PFSK-1 (cell line): ENCODE measurements around the gene POSTN.

ENCODE experiments used
- FOXP2 ChIP-seq: optimal IDR thresholded peaks from 2 replicates; pipeline ENCODE3; 2011; ENCODE audit warnings: borderline replicate concordance, control low read depth, inconsistent platforms; ENCODE audit not compliant: insufficient read depth; ENCODE audit errors: extremely low read length, extremely low read depth
- POLR2AphosphoS5 ChIP-seq: IDR thresholded peaks from 2 replicates; pipeline ENCODE4 v1.6.1; 2012; ENCODE audit warnings: low read depth, mild to moderate bottlenecking, control low read depth, low read length, moderate library complexity
- SIN3A ChIP-seq: IDR thresholded peaks from 2 replicates; pipeline ENCODE4 v1.6.1; 2012; ENCODE audit warnings: mild to moderate bottlenecking, low read length, moderate library complexity, borderline replicate concordance; ENCODE audit not compliant: insufficient read depth
- TAF1 ChIP-seq: IDR thresholded peaks from 2 replicates; pipeline ENCODE4 v1.6.1; 2012; ENCODE audit warnings: low read length, control low read depth, borderline replicate concordance; ENCODE audit not compliant: insufficient read depth
- TF ChIP-seq, protein P1 (sequence below), 2 experiments: IDR thresholded peaks; 2 replicates each; pipeline versions ENCODE4 v1.6.1 to v1.8.0; 2011 to 2012; ENCODE audit warnings: low read depth in 2 of 2, low read length in 2 of 2, control low read depth in 1 of 2, inconsistent platforms in 1 of 2, mild to moderate bottlenecking in 1 of 2, moderate library complexity in 1 of 2; ENCODE audit not compliant: insufficient read depth in 1 of 2

POSTN gene

DNA sequence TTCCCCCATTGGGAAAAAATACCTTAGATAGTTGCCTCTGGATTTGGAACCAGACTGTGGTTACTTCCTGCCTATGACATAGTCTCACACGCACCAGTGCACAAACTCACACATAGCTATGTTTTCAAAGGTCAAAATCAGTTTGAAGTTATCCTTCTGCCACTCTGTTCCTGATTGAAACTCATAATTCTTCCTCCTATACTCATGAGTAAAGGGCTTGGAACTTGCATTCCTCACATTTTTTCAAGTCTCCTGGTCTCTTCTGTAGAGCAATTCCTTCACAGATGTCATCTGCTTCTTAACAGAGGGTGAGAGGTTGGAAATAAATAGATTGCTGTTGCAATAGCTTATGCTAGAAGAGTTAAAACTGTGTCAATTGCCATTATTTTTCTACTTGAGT, 18.6 kb upstream of the POSTN start:
- no peak for TF ChIP-seq POLR2AphosphoS5
- TF ChIP-seq, protein P1, sequence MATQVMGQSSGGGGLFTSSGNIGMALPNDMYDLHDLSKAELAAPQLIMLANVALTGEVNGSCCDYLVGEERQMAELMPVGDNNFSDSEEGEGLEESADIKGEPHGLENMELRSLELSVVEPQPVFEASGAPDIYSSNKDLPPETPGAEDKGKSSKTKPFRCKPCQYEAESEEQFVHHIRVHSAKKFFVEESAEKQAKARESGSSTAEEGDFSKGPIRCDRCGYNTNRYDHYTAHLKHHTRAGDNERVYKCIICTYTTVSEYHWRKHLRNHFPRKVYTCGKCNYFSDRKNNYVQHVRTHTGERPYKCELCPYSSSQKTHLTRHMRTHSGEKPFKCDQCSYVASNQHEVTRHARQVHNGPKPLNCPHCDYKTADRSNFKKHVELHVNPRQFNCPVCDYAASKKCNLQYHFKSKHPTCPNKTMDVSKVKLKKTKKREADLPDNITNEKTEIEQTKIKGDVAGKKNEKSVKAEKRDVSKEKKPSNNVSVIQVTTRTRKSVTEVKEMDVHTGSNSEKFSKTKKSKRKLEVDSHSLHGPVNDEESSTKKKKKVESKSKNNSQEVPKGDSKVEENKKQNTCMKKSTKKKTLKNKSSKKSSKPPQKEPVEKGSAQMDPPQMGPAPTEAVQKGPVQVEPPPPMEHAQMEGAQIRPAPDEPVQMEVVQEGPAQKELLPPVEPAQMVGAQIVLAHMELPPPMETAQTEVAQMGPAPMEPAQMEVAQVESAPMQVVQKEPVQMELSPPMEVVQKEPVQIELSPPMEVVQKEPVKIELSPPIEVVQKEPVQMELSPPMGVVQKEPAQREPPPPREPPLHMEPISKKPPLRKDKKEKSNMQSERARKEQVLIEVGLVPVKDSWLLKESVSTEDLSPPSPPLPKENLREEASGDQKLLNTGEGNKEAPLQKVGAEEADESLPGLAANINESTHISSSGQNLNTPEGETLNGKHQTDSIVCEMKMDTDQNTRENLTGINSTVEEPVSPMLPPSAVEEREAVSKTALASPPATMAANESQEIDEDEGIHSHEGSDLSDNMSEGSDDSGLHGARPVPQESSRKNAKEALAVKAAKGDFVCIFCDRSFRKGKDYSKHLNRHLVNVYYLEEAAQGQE (IDR thresholded peaks at IDR 0.05; ENCODE audit: insufficient read depth in 1 of 2, low read depth in 2 of 2, low read length in 2 of 2), result no peak
- no peak for TF ChIP-seq TAF1
- no peak for TF ChIP-seq SIN3A

DNA sequence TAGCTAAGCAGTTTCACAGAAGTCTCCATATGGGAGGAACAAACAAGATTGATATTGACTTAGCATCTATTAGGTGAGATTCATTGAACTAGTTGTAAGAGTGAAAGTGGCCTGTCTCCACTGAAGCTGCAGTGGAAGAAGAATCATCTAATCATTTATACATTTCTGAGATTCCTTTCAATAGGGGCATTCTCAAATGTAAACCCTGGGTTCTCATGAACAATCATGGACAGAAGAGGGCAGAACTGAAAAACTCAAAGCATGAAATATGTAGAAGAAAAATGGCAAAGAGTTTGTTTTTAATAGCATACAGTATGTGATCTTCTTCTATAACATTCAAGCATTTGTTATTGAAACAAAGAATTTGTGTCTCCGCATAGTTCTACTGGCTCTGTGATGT, 17.6 kb upstream of the POSTN start:
- TF ChIP-seq SIN3A, result no peak
- TF ChIP-seq, protein P1 (IDR thresholded peaks at IDR 0.05; ENCODE audit: insufficient read depth in 1 of 2, low read depth in 2 of 2, low read length in 2 of 2), result no peak
- TF ChIP-seq TAF1, result no peak
- no peak for TF ChIP-seq FOXP2
- no peak for TF ChIP-seq POLR2AphosphoS5

DNA sequence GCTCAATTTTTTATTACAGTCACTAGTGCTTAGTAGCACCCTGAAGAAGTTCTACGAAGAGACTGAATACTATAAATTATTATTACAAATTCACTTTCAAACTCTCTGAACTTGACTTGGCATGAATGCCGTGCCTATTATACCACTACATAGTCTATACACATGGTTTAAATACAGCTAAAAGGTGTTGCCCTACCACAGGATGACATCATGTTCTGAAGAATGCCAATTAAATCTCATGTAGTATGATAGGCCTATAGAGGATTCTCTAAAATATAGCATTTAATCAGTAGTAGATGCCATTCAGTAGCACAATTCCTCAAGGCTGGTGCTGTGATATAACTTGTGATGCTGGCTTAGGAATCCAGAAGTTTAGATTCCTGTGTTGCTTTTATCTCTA, 16.7 kb upstream of the POSTN start:
- no peak for TF ChIP-seq SIN3A
- TF ChIP-seq, protein P1 (IDR thresholded peaks at IDR 0.05; ENCODE audit: insufficient read depth in 1 of 2, low read depth in 2 of 2, low read length in 2 of 2), result no peak
- no peak for TF ChIP-seq FOXP2
- no peak for TF ChIP-seq TAF1
- TF ChIP-seq POLR2AphosphoS5, result no peak

DNA sequence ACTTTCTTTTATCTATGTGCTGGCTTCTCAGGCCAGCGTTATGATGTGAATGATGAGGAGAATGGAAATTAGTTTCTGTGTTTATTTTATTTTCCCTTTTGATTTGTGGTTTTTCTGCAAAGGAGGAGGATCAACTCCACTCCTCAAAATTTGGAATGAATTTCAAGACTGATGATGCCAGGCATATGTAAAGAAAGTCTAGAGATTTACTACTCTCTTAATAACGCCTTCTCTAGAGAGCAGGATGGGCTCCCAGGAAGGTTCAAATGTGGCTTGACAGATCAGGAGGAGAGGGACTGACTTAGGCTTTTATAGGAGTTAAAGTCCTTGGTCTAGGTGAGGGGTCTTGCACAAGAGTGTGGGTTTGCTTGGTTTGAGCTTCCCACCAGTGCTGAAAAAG, 15.1 kb upstream of the POSTN start:
- TF ChIP-seq, protein P1 (IDR thresholded peaks at IDR 0.05; ENCODE audit: insufficient read depth in 1 of 2, low read depth in 2 of 2, low read length in 2 of 2), result no peak
- TF ChIP-seq FOXP2, result no peak
- TF ChIP-seq TAF1, result no peak
- TF ChIP-seq SIN3A, result no peak
- no peak for TF ChIP-seq POLR2AphosphoS5

DNA sequence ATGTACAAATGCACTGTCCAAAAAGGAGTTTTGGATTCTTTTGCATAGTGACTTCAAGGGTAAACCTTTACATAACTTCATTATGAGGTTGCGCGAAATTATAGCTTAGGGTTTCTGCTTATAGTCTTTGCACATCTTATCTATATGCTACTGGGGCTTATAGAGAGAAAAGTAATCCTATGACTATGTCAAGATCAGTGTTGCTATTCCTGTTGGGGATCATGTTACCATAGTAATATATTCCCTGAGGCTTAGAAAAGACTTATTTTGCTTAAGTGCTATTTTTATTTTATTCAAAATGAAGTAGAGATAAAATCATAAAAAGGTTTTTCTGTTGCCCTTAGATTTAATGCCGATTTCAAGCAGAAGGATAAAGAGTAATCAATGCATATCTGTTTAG, 14.7 kb upstream of the POSTN start:
- no peak for TF ChIP-seq POLR2AphosphoS5
- no peak for TF ChIP-seq SIN3A
- TF ChIP-seq, protein P1 (IDR thresholded peaks at IDR 0.05; ENCODE audit: insufficient read depth in 1 of 2, low read depth in 2 of 2, low read length in 2 of 2), result no peak
- TF ChIP-seq FOXP2, result no peak
- TF ChIP-seq TAF1, result no peak
